Stimulated activated CD4-positive, alpha-beta T cell treated with anti-CD3 and anti-CD28 coated beads, Interleukin-12 subunit alpha, Interleukin-12 subunit beta, amount 100 ng/mL, for 4 hours (primary cell): ENCODE data around the gene CD300A.

Experiments used
- DNase-seq: peaks from one replicate; pipeline ENCODE4 v3.0.0-alpha.2; 2020

The CD300A gene

GRCh38 chr17:74524653-74525464 is 58.4 kb downstream of the CD300A start:
- no peak for DNase-seq

GRCh38 chr17:74525465-74525725 is 59.0 kb downstream of the CD300A start:
- no peak for DNase-seq

DNA sequence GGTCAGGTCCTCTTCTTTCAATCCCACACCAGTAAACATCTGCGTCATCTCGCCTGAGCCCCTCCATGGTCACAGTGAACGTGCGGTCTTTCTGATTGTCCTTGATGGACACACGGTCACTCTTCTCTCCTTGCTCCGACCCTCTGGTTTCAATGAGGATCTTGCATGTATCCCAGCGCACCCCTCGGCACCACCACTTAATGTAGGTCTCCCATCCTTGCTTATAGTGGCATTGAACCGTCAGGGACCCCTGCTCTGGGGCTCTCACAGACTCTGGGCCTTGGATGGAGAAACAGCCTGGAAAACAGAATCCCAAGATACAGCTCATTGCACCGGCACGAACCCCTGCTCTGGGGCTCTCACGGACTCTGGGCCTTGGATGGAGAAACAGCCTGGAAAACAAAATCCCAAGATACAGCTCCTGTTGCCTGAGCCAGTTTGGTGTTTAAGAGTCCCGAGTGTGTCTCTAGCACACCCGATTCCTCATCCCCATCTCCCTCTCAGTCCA is 59.4 kb downstream of the CD300A start:
- DNase-seq, result no peak

- DNase-seq, result no peak
These were observed 60.2 kb downstream of the CD300A start for GRCh38 chr17:74526681-74527080.

DNA sequence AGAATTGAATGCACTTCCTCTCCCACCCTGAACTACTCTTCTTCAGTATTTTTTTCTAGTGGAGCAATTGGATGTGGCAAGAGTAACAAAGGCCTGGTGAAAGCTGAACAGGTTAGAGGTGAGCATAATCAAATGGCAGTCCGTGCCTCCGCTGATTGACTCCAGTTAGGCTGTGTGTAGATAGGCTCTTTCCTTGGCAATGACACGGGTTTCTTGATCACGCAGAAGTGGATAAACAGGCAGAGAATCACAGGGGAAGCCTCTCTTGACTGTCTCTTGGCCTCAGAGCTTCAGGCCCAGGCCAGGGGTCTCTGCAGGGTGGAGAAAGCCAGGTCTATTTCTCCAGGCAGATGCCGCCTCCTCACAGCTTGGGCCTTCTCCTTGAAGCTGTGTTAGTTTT is 60.6 kb downstream of the CD300A start:
- DNase-seq, result no peak

GRCh38 chr17:74527756-74528155 is 61.3 kb downstream of the CD300A start:
- DNase-seq, result no peak

DNA sequence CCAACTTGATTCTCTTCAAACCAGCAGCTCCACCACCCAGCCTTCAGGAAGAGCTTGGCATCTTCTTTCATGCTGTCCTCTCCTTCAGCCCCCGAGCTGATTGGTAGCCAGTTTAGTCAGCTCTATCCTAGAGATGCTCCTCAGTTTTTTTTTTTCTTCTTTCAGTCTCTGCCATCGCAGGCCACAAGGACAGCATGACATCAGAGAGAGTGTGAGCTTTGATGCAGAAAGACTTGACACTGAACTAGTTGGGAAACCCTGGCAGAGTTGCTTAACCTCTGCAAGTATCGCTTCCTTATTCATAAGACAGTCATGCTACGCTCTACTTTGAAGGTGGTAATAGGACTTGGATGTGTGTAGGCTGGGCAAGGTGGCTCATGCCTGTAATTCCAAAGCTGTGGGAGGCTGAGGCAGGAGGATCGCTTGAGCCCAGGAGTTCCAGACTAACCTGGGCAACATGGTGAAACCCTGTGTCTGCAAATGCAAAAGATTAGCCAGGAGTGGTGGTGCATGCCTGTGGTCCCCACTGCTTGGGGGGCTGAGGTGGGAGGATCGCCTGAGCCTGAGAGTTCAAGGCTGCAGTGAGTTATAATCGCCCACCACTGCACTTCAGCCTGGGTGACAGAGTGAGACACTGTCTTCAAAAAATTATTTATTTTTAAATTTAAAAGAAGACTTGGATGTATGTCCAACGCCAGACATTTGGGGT is 62.2 kb downstream of the CD300A start:
- no peak for DNase-seq

- DNase-seq, result no peak
These were observed 62.8 kb downstream of the CD300A start for GRCh38 chr17:74529243-74529642.

DNA sequence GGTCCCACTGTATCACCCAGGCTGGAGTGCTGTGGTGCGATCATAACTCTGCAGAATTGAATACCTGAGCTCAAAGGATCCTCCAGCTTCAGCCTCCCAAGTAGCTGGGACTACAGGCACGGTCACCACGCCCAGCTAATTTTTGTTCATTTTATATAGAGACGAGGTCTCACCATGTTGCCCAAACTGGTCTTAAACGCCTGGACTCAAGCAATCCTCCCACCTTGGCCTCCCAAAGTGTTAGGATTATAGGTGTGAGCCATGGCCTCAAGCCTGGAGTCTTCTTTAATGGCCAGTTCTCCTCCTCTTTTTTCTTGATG is 64.4 kb downstream of the CD300A start:
- no peak for DNase-seq

DNA sequence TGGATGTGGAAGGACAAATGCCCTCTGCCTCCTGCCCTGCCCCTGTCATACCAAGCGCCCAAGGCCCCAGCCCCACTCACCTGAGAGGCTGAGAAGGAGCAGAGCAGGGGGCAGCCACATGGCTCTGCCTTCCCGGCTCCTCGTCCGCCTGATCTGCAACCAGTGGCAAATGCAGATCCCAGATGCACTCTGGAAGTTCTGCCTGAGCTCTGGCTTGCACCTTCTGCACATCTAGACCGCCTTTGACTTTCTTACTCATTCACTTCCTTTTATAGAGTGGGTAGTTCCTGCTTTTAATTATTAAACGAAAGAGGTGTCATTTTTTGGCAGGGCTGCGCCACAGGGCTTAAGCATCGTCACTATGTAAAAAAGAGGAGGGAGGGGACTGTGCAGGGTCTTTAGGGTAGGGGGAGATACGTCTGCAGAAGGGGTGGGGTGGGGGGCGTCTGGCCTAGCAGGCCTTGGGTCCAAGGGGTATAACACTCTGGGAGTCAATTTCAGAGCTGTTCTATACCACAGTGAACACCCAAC is 64.9 kb downstream of the CD300A start, which contains the start of gene CD300LB:
CD300LB (minus strand) TSS at position 245 of the 531 bp plus-strand sequence; CDS start at position 120, 125 bp downstream.
- no peak for DNase-seq

- DNase-seq, result no peak
These were observed 65.7 kb downstream of the CD300A start for GRCh38 chr17:74532115-74532514.
